Immature natural killer cell (primary cell): ENCODE results near the gene MACROD2. TPM values are rescaled to one million over a fixed set of nuclear protein-coding genes. Genes with fewer than 3 reads are reported as not detected.

ENCODE experiments used
- DNase-seq, 3 donors: peaks; one replicate each; pipeline ENCODE4 v3.0.0; 2022; ENCODE audit warnings: mixed read lengths in 1 of 3
- H3K27ac Mint-ChIP-seq, 6 donors: one replicate each; pipeline ENCODE4 v1.8.0; 2020; ENCODE audit warnings: mixed read lengths in 6 of 6, mild to moderate bottlenecking in 5 of 6, inconsistent platforms in 4 of 6, moderate library complexity in 3 of 6
- H3K27me3 Mint-ChIP-seq, 3 donors: one replicate each; pipeline ENCODE4 v1.8.0; 2020 to 2021; ENCODE audit warnings: low read depth in 3 of 3, mild to moderate bottlenecking in 3 of 3, mixed read lengths in 3 of 3, moderate library complexity in 3 of 3, inconsistent platforms in 1 of 3
- H3K36me3 Mint-ChIP-seq, 3 donors: one replicate each; pipeline ENCODE4 v1.8.0; 2020; ENCODE audit warnings: mixed read lengths in 3 of 3, inconsistent platforms in 2 of 3, mild to moderate bottlenecking in 2 of 3
- H3K4me1 Mint-ChIP-seq, 2 donors: one replicate each; pipeline ENCODE4 v1.8.0; 2020; ENCODE audit warnings: inconsistent platforms in 2 of 2, mild to moderate bottlenecking in 2 of 2, mixed read lengths in 2 of 2, moderate library complexity in 1 of 2
- H3K4me3 Mint-ChIP-seq, 5 donors: one replicate each; pipeline ENCODE4 v1.8.0; 2020; ENCODE audit warnings: mild to moderate bottlenecking in 5 of 5, mixed read lengths in 5 of 5, inconsistent platforms in 3 of 5, moderate library complexity in 3 of 5
- H3K9me3 Mint-ChIP-seq, 6 donors: one replicate each; pipeline ENCODE4 v1.8.0; 2020; ENCODE audit warnings: mild to moderate bottlenecking in 6 of 6, mixed read lengths in 6 of 6, inconsistent platforms in 4 of 6, moderate library complexity in 3 of 6
- polyA plus RNA-seq, 3 donors: library from polyadenylated mRNA; unstranded; fragments of 300-500 nt; fragmentation: Illumina TruSeq; gene quantifications; one replicate each; pipeline ENCODE4 v1.2.3, GENCODE V29; 2021

MACROD2 gene
- polyA plus RNA-seq, 3 donors from 2014 or later = not detected

DNA sequence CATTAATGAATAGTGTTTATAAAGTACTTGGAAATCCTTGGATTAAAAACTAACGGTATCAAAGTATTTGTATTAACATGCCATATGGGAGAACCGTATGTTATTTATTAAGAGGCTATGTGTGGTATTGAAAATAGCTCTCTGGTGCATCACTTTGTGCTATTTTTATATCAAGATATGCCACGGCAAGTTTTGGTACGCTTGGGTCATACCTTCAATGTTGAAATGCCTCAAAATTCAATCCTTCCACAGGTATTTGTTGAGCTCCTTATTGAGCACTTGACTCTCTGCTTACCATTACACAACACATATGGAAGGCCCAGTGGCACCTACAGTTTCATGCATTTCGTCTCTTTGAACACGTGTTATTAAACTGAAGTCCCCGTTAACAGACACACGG, 1930.1 kb downstream of the MACROD2 start:
- Mint-ChIP-seq H3K4me1 (no peaks in the 10 kb centered on the region), H3K27ac (no peak overlapping the region), H3K9me3 (peaks cover 0 to 10% (median 0%) of the 10 kb centered on the region in 6 donors), H3K27me3 (peaks cover 3 to 10% (median 4%) of the 10 kb centered on the region in 3 donors), H3K4me3 (no peak overlapping the region), H3K36me3 (no peaks in the 10 kb centered on the region)
- DNase-seq = no peak

DNA sequence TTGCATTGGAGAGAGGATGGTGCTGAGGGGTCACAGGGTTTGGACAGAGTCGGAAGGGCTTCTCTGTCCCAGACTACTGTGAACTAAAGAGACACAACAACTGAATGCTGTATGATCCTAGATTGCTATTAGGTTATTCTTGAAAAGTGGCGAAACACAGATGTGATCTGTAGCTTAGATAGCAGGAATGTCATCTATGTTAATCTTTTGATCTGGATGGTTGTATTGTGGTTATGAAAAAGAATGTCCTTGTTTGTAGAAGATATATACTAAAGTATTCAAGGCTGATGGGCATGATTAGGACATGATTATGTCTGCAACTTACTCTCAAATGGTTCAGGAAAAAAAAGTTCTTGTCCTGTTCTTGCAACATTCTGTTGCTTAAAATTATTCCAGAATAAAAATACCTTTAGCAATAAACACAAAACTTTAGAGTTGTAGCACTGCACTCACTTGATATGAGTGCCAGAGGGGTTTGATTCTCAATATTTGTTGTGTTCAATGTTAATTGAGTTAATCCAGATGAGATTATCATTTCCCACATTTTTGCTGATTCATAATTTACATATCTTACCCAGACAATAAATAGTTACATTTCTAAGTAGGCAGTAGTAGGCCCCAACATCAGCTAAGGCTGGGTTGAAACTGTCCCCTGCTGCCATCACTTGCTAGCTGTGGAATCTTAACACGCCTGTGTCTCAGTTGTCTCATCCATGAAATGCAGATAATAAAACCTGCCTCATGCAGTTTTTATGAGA, 1932.8 kb downstream of the MACROD2 start:
- no peaks in the 10 kb centered on the region for H3K36me3 Mint-ChIP-seq
- H3K4me1 Mint-ChIP-seq = no peaks in the 10 kb centered on the region
- peaks cover 0 to 10% (median 0%) of the 10 kb centered on the region in 6 donors for H3K9me3 Mint-ChIP-seq
- no peak overlapping the region for H3K27ac Mint-ChIP-seq
- no peak overlapping the region for H3K4me3 Mint-ChIP-seq
- DNase-seq = no peak
- H3K27me3 Mint-ChIP-seq = peaks cover 0 to 10% (median under 1%) of the 10 kb centered on the region in 3 donors

DNA sequence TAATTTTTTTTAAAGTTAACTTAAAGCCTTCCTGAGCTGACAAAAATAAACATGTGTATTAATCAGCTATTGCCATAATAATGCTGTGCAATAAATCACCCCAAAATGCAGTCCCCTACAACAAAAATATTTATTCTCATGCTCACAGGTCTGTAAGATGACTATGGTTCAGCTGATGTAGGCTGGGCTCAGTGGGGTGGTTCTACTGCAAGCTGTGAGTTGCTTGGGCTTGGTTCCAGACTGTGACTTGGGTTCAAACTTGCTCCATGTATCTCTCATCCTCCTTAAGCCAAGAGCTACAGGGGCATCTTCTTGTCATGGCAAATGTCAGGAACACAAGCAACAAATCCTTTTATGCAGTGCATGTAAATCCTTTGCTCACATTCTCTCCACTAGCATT, 1933.6 kb downstream of the MACROD2 start:
- Mint-ChIP-seq H3K36me3 (no peaks in the 10 kb centered on the region), H3K4me1 (no peaks in the 10 kb centered on the region), H3K4me3 (no peak overlapping the region), H3K27ac (no peak overlapping the region), H3K9me3 (peaks cover 0 to 8% (median 0%) of the 10 kb centered on the region in 6 donors), H3K27me3 (peaks cover 0 to 10% (median 0%) of the 10 kb centered on the region in 3 donors)
- DNase-seq = no peak

DNA sequence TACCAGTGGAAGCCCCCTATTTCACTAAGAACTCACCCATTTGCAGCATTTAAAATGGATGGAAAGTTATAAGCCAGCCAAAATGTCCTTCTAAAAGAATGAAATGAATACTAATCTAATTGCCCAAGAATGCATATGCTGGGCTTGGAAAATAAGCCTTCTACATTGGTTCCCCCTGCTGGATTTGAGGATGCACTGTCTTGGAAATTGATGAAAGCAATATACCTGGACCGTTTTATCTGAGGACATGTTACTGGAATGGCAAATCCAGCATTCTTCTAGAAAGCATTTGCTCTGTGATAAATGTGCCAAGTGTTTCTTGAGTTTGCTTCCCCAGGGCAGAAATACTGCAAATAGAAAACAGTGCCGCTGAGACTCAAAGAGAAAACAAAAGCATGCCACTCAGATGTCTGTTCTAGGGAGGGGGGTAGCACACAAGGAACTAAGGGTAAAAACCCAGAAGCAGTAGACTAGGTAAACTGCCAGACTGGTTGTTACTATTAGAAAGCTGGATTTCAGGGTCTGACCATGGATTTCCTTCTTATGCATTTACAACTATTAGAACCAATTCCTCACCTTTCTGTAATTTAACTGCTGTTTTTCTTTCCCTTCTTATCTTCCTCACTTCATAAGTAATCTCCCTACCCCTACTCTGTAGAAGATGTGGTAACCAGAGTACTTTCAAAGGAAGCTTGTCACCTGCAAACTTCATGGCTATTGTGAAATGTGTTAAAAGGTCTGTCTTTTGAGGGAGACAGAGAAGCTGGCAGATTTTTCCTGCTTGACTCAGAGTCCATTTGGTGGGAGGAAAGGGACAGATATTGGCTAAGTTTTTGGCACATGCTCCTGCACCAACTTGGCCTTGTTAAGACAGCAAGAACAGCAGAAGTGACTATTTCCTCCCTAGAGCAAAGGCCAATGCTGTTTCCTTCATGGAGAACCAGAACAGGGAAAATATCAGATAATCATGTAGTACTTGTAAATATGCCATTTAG, 1935.3 kb downstream of the MACROD2 start:
- Mint-ChIP-seq H3K27ac (no peak overlapping the region), H3K4me1 (no peaks in the 10 kb centered on the region), H3K9me3 (peaks cover 0 to 3% (median 0%) of the 10 kb centered on the region in 6 donors), H3K4me3 (no peak overlapping the region), H3K36me3 (no peaks in the 10 kb centered on the region), H3K27me3 (peaks cover 0 to 10% (median 0%) of the 10 kb centered on the region in 3 donors)
- no peak for DNase-seq

DNA sequence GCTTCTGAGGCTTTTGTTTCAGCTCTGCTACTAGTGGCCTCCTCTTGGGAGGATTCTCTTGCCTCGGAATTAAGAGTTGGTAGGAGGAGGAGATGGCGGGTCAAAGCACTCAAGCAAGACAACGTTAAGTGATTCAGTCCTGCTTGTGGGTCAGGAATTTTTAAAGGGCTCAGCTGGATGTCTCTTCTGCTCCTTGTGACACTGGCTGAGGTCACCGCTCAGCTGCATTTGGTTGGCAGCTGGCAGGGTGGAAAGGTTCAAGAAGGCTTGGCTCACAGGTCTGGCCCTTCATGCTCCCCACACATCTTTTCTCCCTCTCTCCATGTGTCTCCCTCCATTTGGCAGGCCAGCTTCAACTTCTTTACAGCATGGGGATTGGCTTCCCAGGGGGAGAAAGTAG, 1936.6 kb downstream of the MACROD2 start:
- Mint-ChIP-seq H3K27ac (no peak overlapping the region), H3K9me3 (peaks cover 0 to 5% (median 0%) of the 10 kb centered on the region in 6 donors), H3K4me3 (no peak overlapping the region), H3K27me3 (peaks cover 0 to 8% (median 0%) of the 10 kb centered on the region in 3 donors), H3K4me1 (no peaks in the 10 kb centered on the region), H3K36me3 (no peaks in the 10 kb centered on the region)
- no peak for DNase-seq

DNA sequence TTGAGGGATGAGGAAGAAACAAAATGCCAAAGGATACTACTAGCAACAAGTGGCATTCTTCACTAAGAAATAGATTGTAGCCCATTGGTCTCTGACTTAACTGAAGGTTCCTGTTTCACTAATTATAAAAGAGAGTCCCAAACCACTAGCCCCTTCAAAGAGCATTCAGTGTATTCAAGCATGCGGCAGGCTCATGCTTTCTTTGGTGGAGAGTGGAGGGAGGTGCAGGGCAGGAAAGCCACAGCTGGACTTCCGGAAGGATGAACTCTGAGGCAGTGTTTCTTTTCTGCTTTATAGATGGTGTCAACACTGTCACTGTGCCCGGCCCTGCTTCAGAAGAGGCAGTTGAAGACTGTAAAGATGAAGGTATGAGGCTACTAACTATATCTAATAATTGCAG, 1941.9 kb downstream of the MACROD2 start:
- no peaks in the 10 kb centered on the region for H3K4me1 Mint-ChIP-seq
- DNase-seq = no peak
- no peaks in the 10 kb centered on the region for H3K36me3 Mint-ChIP-seq
- H3K27me3 Mint-ChIP-seq = no peaks in the 10 kb centered on the region
- H3K4me3 Mint-ChIP-seq = no peak overlapping the region
- peaks cover 0 to 11% (median 0%) of the 10 kb centered on the region in 6 donors for H3K9me3 Mint-ChIP-seq
- no peak overlapping the region for H3K27ac Mint-ChIP-seq

DNA sequence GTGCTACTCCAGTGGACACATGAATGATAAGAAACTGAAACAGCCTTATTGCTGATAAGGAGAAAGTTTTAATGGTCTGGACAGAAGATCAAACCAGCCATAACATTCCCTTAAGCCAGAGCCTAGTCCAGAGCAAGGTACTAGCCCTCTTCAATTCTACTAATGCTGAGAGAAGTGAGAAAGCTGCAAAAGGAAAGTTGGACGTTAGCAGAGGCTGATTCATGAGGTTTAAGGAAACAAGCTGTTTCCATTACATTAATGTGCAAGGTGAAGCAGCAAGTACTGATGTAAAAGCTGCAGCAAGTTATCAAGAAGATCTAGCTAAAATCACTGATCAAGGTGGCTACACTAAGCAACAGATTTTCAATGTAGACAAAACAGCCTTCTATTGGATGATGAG, 1943.5 kb downstream of the MACROD2 start:
- H3K4me3 Mint-ChIP-seq = no peak overlapping the region
- no peaks in the 10 kb centered on the region for H3K27me3 Mint-ChIP-seq
- H3K4me1 Mint-ChIP-seq = no peaks in the 10 kb centered on the region
- no peak overlapping the region for H3K27ac Mint-ChIP-seq
- DNase-seq = no peak
- peaks cover 0 to 11% (median 0%) of the 10 kb centered on the region in 6 donors for H3K9me3 Mint-ChIP-seq
- no peaks in the 10 kb centered on the region for H3K36me3 Mint-ChIP-seq

DNA sequence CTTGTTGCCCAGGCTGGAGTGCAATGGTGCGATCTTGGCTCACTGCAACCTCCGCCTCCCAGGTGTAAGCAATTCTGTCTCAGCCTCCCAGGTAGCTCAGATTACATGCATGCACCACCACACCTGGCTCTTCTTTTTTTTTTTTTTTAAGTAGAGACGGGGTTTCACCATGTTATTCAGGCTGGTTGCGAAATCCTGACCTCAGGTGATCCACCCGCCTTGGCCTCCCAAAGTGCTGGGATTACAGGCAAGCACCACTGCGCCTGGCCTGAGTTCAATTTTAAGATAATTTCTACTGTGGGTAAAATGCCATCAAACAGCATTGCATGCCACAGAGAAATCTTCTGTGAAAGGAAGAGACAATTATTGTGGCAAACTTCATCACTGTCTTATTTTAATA, 1944.8 kb downstream of the MACROD2 start:
- no peaks in the 10 kb centered on the region for H3K4me1 Mint-ChIP-seq
- H3K36me3 Mint-ChIP-seq = no peaks in the 10 kb centered on the region
- H3K27ac Mint-ChIP-seq = no peak overlapping the region
- DNase-seq = no peak
- no peaks in the 10 kb centered on the region for H3K27me3 Mint-ChIP-seq
- no peak overlapping the region for H3K4me3 Mint-ChIP-seq
- peaks cover 0 to 11% (median 0%) of the 10 kb centered on the region in 6 donors for H3K9me3 Mint-ChIP-seq

DNA sequence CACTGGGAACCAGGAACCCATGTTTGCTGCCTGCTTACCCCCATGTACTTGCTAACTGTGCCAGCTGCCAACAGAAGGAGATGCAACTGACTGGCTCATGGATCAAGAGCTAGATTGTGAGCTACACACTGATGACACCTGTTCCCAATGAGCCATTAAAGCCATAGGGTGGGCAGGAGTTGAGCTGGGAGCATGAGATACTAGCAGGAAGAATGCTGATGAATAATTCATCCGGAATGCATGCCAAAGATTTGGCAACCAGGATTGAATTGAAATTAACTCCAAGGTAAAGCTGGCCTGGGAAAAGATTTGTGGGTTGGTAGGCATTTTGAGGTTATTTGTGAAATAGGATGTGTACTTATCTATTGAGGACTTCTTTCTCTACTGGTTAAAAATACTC, 1946.8 kb downstream of the MACROD2 start:
- Mint-ChIP-seq H3K27me3 (peaks cover 0 to 2% (median 0%) of the 10 kb centered on the region in 3 donors), H3K9me3 (peaks cover 0 to 6% (median 0%) of the 10 kb centered on the region in 6 donors)

DNA sequence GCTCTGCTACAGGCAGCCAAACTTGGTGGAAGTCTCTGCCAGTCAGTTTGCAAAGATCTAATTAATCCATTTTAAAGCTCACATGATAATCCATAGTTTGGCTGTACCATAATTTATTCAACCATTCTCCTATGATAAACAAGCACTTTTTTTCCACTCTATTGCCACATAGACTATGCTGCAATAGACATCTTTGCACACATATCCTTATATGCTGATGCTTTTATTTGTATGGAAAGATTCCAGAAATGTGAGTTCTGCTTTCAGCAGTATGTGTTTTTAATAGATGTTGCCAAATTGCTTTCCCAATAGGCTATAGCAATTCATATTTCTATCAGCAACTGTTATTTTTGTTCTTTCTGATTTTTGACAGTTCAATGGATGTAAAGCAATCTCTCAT, 1950.0 kb downstream of the MACROD2 start:
- H3K9me3 Mint-ChIP-seq = peaks cover 0 to 2% (median 0%) of the 10 kb centered on the region in 6 donors
- no peak overlapping the region for H3K27ac Mint-ChIP-seq
- H3K27me3 Mint-ChIP-seq = peaks cover 0 to 2% (median 0%) of the 10 kb centered on the region in 3 donors
- H3K36me3 Mint-ChIP-seq = no peaks in the 10 kb centered on the region
- DNase-seq = no peak
- no peaks in the 10 kb centered on the region for H3K4me1 Mint-ChIP-seq
- H3K4me3 Mint-ChIP-seq = no peak overlapping the region

More for the DNA sequence above, 1946.8 kb downstream of the MACROD2 start:
- Mint-ChIP-seq H3K36me3 (no peaks in the 10 kb centered on the region), H3K4me1 (no peaks in the 10 kb centered on the region), H3K4me3 (no peak overlapping the region), H3K27ac (no peak overlapping the region)
- DNase-seq = no peak

DNA sequence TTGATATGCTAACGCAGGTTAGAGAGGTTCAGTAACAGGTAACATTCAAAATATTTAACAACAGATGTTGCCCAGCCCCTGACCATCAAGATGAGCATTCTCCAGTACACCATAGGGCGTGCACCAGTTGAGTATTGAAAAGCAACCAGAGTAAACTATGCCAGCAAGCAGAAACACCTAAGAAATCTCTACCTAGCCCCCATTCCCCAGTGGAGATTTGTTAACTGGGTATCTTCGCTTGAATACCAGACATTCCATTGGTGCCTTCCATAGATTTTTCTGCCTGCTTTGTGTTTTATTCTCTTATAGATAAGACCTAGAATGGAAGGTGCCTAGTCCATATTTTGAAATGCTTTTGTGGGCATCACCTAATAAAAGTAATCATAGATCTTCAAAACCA, 1954.1 kb downstream of the MACROD2 start:
- H3K27me3 Mint-ChIP-seq = peaks cover 0 to 2% (median 2%) of the 10 kb centered on the region in 3 donors

DNA sequence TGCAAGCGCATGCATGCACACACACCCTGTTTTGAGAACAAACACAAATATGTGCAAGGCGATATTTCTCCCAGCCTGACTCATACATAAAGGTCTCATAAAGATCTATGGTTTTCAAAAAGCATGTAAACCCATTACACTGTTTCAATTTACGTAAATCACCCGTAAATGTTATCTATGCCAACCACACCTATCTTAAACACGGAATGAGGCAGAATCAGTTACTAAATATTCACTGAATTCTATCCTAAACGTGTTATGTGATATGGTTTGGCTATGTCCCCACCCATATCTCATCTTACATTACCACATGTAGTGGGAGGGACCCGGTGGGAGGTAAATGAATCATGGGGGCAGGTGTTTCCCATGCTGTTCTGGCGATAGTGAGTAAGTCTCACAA, 1956.3 kb downstream of the MACROD2 start:
- DNase-seq = no peak
- Mint-ChIP-seq H3K27ac (no peak overlapping the region), H3K27me3 (peaks cover 0 to 2% (median 0%) of the 10 kb centered on the region in 3 donors), H3K9me3 (peaks cover 0 to 5% (median 0%) of the 10 kb centered on the region in 6 donors), H3K4me1 (no peaks in the 10 kb centered on the region), H3K36me3 (no peaks in the 10 kb centered on the region), H3K4me3 (no peak overlapping the region)

More for the DNA sequence above, 1954.1 kb downstream of the MACROD2 start:
- Mint-ChIP-seq H3K4me3 (no peak overlapping the region), H3K9me3 (peaks cover 0 to 6% (median 0%) of the 10 kb centered on the region in 6 donors), H3K36me3 (no peaks in the 10 kb centered on the region), H3K4me1 (no peaks in the 10 kb centered on the region), H3K27ac (no peak overlapping the region)
- no peak for DNase-seq

DNA sequence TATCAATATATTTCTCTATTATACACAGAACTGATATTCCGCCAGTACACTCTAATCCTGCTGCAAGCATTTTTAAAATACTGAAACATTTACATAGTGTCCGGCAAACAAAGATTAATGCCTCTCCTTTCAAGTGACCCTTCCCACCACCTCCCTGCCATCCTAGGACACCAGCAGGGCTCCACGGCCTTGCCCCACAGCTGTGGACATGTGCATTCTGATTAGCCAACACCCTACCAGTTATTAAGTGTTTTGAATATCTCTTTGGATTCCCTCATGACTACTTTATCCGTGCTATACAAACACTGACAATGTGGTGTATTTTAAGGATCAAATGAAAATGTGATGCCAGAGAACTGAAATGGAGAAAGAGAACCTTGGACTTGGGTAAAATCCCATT, 1962.8 kb downstream of the MACROD2 start:
- no peaks in the 10 kb centered on the region for H3K4me1 Mint-ChIP-seq
- H3K36me3 Mint-ChIP-seq = no peaks in the 10 kb centered on the region
- H3K9me3 Mint-ChIP-seq = peaks cover 0 to 7% (median 0%) of the 10 kb centered on the region in 6 donors
- no peak overlapping the region for H3K27ac Mint-ChIP-seq
- peaks cover 0 to 2% (median 2%) of the 10 kb centered on the region in 3 donors for H3K27me3 Mint-ChIP-seq
- no peak for DNase-seq
- H3K4me3 Mint-ChIP-seq = no peak overlapping the region

DNA sequence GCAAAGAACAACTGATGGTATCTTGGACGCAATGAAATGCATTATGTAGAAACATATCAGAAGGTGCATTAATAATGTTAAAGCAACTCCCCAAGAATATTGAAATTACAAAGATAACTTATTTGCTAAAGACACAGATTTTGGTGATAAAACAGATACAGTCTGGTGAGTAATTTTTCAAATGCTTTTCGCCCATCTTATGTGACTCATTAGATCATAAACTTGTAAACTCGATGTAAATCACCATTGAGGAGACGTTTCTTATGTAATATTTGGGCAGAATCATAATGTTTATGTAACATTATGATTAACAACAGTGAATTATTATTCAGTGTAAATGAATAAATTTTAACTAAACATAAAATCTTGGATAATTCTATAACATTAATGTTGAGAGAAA, 1969.8 kb downstream of the MACROD2 start:
- Mint-ChIP-seq H3K4me3 (no peak overlapping the region), H3K9me3 (peaks cover 0 to 8% (median 0%) of the 10 kb centered on the region in 6 donors), H3K4me1 (no peaks in the 10 kb centered on the region), H3K27me3 (peaks cover 0 to 5% (median 0%) of the 10 kb centered on the region in 3 donors), H3K27ac (no peak overlapping the region), H3K36me3 (peaks cover 0 to 3% (median 0%) of the 10 kb centered on the region in 3 donors)
- DNase-seq = no peak
